HL-60 (cell line): ENCODE results near the gene SLC25A21.

Experiments used
- CTCF ChIP-seq: IDR thresholded peaks from one replicate; pipeline ENCODE4 v1.5.1; 2011; ENCODE audit warnings: low read length, control low read depth, inconsistent platforms; ENCODE audit not compliant: insufficient read depth
- GABPA ChIP-seq: IDR thresholded peaks from 2 replicates; pipeline ENCODE4 v1.6.1; 2012; ENCODE audit warnings: low read depth
- POLR2AphosphoS5 ChIP-seq: IDR thresholded peaks from 2 replicates; pipeline ENCODE4 v1.6.1; 2012; ENCODE audit warnings: low read depth
- REST ChIP-seq: IDR thresholded peaks from 2 replicates; pipeline ENCODE4 v1.6.1; 2012; ENCODE audit warnings: low read depth; ENCODE audit not compliant: insufficient replicate concordance
- SPI1 ChIP-seq: IDR thresholded peaks from 2 replicates; pipeline ENCODE4 v1.6.1; 2012; ENCODE audit warnings: low read depth, mild to moderate bottlenecking, borderline replicate concordance

- TF ChIP-seq CTCF (no peak), SPI1 (no peak), REST (no peak), GABPA (no peak), POLR2AphosphoS5 (no peak)
These were observed 91.2 kb downstream of the SLC25A21 start for GRCh38 chr14:37081218-37081617.
